HL-60 (cell line): ENCODE results near the gene PIWIL4.

ENCODE experiments used
- POLR2AphosphoS5 ChIP-seq: IDR thresholded peaks from 2 replicates; pipeline ENCODE4 v1.6.1; 2012; ENCODE audit warnings: low read depth
- SPI1 ChIP-seq: IDR thresholded peaks from 2 replicates; pipeline ENCODE4 v1.6.1; 2012; ENCODE audit warnings: low read depth, mild to moderate bottlenecking, borderline replicate concordance
- TF ChIP-seq, protein P1 (sequence below): IDR thresholded peaks from 2 replicates; pipeline ENCODE4 v1.6.1; 2012; ENCODE audit warnings: low read depth; ENCODE audit not compliant: insufficient replicate concordance
- TF ChIP-seq, protein P2 (sequence below): IDR thresholded peaks from one replicate; pipeline ENCODE4 v1.5.1; 2011; ENCODE audit warnings: low read length, control low read depth, inconsistent platforms; ENCODE audit not compliant: insufficient read depth

DNA sequence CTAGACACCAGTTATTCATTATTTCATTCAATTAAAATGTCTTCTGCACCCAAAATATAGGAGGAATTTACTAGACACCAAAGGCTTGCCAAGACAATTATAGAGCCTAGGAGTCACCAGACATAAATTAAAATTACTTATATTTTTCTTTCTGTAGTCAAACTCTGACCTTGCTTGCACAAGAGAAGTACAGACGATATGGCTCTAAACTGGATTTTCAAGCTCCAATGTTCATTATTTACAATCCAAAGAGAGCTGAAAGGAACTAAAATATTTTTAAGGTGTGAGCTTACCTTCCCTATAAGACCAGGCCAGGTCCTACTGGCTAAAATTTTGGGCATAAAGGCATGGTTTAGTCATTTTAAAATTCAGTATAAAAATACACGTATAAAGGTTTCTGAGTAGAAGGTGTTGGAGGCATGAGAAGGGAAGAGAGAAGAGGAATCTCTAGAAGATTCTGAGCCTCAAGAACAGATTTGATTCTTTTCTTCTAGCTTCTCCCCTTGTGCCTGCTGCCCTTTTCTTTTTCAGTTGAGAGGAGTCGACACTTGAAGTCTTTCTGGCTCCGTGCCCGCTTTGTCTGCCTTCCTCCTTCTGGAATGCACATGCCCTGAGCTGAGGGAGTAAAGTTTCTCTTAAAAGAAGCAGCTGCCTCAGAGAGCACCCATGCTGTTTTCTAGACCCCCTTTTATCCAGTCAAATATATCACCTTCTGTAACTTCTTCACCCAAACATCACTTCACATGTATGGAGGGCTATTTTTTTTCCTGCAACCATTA, 41.4 kb upstream of the PIWIL4 start:
- TF ChIP-seq, protein P1, sequence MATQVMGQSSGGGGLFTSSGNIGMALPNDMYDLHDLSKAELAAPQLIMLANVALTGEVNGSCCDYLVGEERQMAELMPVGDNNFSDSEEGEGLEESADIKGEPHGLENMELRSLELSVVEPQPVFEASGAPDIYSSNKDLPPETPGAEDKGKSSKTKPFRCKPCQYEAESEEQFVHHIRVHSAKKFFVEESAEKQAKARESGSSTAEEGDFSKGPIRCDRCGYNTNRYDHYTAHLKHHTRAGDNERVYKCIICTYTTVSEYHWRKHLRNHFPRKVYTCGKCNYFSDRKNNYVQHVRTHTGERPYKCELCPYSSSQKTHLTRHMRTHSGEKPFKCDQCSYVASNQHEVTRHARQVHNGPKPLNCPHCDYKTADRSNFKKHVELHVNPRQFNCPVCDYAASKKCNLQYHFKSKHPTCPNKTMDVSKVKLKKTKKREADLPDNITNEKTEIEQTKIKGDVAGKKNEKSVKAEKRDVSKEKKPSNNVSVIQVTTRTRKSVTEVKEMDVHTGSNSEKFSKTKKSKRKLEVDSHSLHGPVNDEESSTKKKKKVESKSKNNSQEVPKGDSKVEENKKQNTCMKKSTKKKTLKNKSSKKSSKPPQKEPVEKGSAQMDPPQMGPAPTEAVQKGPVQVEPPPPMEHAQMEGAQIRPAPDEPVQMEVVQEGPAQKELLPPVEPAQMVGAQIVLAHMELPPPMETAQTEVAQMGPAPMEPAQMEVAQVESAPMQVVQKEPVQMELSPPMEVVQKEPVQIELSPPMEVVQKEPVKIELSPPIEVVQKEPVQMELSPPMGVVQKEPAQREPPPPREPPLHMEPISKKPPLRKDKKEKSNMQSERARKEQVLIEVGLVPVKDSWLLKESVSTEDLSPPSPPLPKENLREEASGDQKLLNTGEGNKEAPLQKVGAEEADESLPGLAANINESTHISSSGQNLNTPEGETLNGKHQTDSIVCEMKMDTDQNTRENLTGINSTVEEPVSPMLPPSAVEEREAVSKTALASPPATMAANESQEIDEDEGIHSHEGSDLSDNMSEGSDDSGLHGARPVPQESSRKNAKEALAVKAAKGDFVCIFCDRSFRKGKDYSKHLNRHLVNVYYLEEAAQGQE, result no peak
- TF ChIP-seq, protein P2, sequence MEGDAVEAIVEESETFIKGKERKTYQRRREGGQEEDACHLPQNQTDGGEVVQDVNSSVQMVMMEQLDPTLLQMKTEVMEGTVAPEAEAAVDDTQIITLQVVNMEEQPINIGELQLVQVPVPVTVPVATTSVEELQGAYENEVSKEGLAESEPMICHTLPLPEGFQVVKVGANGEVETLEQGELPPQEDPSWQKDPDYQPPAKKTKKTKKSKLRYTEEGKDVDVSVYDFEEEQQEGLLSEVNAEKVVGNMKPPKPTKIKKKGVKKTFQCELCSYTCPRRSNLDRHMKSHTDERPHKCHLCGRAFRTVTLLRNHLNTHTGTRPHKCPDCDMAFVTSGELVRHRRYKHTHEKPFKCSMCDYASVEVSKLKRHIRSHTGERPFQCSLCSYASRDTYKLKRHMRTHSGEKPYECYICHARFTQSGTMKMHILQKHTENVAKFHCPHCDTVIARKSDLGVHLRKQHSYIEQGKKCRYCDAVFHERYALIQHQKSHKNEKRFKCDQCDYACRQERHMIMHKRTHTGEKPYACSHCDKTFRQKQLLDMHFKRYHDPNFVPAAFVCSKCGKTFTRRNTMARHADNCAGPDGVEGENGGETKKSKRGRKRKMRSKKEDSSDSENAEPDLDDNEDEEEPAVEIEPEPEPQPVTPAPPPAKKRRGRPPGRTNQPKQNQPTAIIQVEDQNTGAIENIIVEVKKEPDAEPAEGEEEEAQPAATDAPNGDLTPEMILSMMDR, result no peak
- 0 out of 2 replicates have a peak, but pooled peaks have one; percentile 20 for TF ChIP-seq POLR2AphosphoS5
- TF ChIP-seq SPI1, result peak; percentile 43; the same call in 1 of the 2 replicates
